ENCODE measurements around the gene CALML5. TPM values are rescaled to one million over a fixed set of nuclear protein-coding genes. Genes with fewer than 3 reads are reported as not detected.

CALML5 gene
- total RNA-seq, 1 experiment from 2014 or later = not detected

DNA sequence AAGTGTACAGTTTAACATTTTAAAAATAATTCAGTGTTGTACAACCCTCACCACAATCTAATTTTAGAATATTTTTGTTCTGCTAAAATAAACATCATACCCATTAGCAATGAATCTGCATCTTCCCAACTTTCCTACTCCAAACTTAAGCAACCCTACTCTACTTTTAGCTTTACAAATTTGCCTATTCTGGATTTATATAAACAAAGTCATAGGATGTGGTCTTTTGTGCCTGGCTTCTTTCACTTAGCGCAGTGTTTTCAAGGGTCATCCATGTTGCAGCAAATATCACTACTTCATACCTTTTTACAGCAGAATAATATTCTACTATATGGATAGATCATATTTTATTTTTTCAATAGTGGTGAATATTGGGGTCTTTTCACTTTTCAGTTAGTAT lies 44.3 kb upstream of the CALML5 start:
- peaks cover 46% of the 10 kb centered on the region for H3K4me1 ChIP-seq (ENCODE audit: insufficient read depth, low read length)
- H3K9me3 ChIP-seq (ENCODE audit: low read length) = no peaks in the 10 kb centered on the region
- ChIA-PET POLR2A (ENCODE audit: unreplicated experiment) (no interaction called here), CTCF (no interaction called here)
- no peaks in the 10 kb centered on the region for H3K27me3 ChIP-seq (ENCODE audit: low read length)
- DNase-seq = no peak
- intact Hi-C loops (cut with micrococcal nuclease) = no loop called here
- BruUV-seq (replicated peaks) = no TSS peak
- H3K4me3 ChIP-seq (ENCODE audit: low read length) = no peak overlapping the region
- no peak overlapping the region for H3K4me2 ChIP-seq (ENCODE audit: low read length)
- H3K9ac ChIP-seq (ENCODE audit: low read length) = no peak overlapping the region
- H3K9me2 ChIP-seq (replicated peaks; ENCODE audit: low read length) = no peaks in the 10 kb centered on the region
- H2AFZ ChIP-seq (ENCODE audit: low read length) = no peak overlapping the region
- no peak overlapping the region for H3K27ac ChIP-seq (ENCODE audit: low read length)
- H3K79me2 ChIP-seq (ENCODE audit: low read length) = no peaks in the 10 kb centered on the region
- peaks cover 3% of the 10 kb centered on the region; the same call in 1 of the 2 replicates for H3K36me3 ChIP-seq (ENCODE audit: low read depth, low read length)
- H3F3A ChIP-seq (ENCODE audit: low read length, unreplicated experiment) = peaks cover 6% of the 10 kb centered on the region
- TF ChIP-seq, protein P1, sequence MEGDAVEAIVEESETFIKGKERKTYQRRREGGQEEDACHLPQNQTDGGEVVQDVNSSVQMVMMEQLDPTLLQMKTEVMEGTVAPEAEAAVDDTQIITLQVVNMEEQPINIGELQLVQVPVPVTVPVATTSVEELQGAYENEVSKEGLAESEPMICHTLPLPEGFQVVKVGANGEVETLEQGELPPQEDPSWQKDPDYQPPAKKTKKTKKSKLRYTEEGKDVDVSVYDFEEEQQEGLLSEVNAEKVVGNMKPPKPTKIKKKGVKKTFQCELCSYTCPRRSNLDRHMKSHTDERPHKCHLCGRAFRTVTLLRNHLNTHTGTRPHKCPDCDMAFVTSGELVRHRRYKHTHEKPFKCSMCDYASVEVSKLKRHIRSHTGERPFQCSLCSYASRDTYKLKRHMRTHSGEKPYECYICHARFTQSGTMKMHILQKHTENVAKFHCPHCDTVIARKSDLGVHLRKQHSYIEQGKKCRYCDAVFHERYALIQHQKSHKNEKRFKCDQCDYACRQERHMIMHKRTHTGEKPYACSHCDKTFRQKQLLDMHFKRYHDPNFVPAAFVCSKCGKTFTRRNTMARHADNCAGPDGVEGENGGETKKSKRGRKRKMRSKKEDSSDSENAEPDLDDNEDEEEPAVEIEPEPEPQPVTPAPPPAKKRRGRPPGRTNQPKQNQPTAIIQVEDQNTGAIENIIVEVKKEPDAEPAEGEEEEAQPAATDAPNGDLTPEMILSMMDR (conservative IDR thresholded peaks at IDR 0.05; ENCODE audit: low read depth, low read length) = no peak
- TF ChIP-seq EZH2phosphoT487 (IDR thresholded peaks at IDR 0.05; ENCODE audit: borderline replicate concordance, low read length) = no peak
- TF ChIP-seq EZH2 (IDR thresholded peaks at IDR 0.05; ENCODE audit: low read length, unreplicated experiment) = no peak
- H4K20me1 ChIP-seq (ENCODE audit: low read length) = no peaks in the 10 kb centered on the region
- no peak for ATAC-seq

DNA sequence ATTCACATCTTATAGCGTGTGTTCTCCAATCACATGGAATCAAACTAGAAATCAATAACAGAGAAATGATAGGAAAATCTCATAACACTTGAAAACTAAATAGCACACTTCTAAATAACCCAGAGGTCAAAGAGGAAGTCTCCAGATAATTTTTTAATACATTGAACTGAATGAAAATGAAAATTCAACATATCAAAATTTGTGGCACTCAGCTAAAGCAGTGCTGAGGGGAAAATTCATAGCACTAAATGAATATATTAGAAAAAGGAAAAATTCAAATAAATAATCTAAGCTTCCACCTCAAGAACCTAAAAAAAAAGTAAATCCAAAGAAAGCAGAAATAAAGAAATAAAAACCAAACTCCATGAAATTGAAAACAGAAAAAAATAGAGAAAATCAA lies 42.7 kb upstream of the CALML5 start:
- no TSS peak for BruUV-seq (replicated peaks)
- no peaks in the 10 kb centered on the region for H4K20me1 ChIP-seq (ENCODE audit: low read length)
- ATAC-seq (no peak), DNase-seq (no peak)
- intact Hi-C loops (cut with micrococcal nuclease) = no loop called here
- H3F3A ChIP-seq (ENCODE audit: low read length, unreplicated experiment) = no peaks in the 10 kb centered on the region
- H3K4me1 ChIP-seq (ENCODE audit: insufficient read depth, low read length) = peaks cover 34% of the 10 kb centered on the region
- H3K27me3 ChIP-seq (ENCODE audit: low read length) = no peaks in the 10 kb centered on the region
- H3K9ac ChIP-seq (ENCODE audit: low read length) = no peak overlapping the region
- no peak overlapping the region for H3K4me3 ChIP-seq (ENCODE audit: low read length)
- no peak overlapping the region for H3K4me2 ChIP-seq (ENCODE audit: low read length)
- no peaks in the 10 kb centered on the region for H3K9me3 ChIP-seq (ENCODE audit: low read length)
- H3K27ac ChIP-seq (ENCODE audit: low read length) = no peak overlapping the region
- H3K9me2 ChIP-seq (replicated peaks; ENCODE audit: low read length) = no peaks in the 10 kb centered on the region
- no peak overlapping the region for H2AFZ ChIP-seq (ENCODE audit: low read length)
- ChIA-PET POLR2A (ENCODE audit: unreplicated experiment) (no interaction called here), CTCF (no interaction called here)
- peaks cover 3% of the 10 kb centered on the region; the same call in 1 of the 2 replicates for H3K36me3 ChIP-seq (ENCODE audit: low read depth, low read length)
- TF ChIP-seq, protein P1 (conservative IDR thresholded peaks at IDR 0.05; ENCODE audit: low read depth, low read length) = no peak
- no peak for TF ChIP-seq EZH2phosphoT487 (IDR thresholded peaks at IDR 0.05; ENCODE audit: borderline replicate concordance, low read length)
- no peaks in the 10 kb centered on the region for H3K79me2 ChIP-seq (ENCODE audit: low read length)

DNA sequence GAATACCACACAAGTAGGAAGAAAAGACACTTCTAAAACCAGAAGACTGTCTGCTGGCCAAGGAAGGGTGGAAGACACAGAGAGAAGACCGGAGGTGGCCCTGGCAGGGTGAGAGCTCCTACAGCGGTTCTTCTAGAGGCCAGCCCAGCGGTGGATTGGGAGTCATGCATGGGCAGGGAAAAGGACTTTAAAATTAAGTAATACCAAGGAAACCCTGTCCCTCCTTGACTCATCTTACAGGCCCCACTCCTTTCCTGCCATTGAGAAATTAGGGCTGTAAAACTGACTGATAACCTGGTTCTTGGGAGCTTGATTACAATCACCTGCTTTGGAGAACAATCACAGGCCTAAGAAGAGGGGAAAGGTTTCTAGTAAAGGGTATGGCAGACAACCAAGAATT lies 41.5 kb upstream of the CALML5 start:
- Histone ChIP-seq H3K9ac (ENCODE audit: low read length) (no peak overlapping the region), H3K4me3 (ENCODE audit: low read length) (no peak overlapping the region), H3F3A (ENCODE audit: low read length, unreplicated experiment) (no peaks in the 10 kb centered on the region), H4K20me1 (ENCODE audit: low read length) (no peaks in the 10 kb centered on the region), H3K9me3 (ENCODE audit: low read length) (no peaks in the 10 kb centered on the region), H3K27ac (ENCODE audit: low read length) (no peak overlapping the region), H3K79me2 (ENCODE audit: low read length) (no peaks in the 10 kb centered on the region), H3K4me2 (ENCODE audit: low read length) (no peak overlapping the region), H3K36me3 (ENCODE audit: low read depth, low read length) (peaks cover 3% of the 10 kb centered on the region; the same call in 1 of the 2 replicates), H3K4me1 (ENCODE audit: insufficient read depth, low read length) (peaks cover 23% of the 10 kb centered on the region), H3K27me3 (ENCODE audit: low read length) (no peaks in the 10 kb centered on the region), H3K9me2 (replicated peaks; ENCODE audit: low read length) (no peaks in the 10 kb centered on the region), H2AFZ (ENCODE audit: low read length) (no peak overlapping the region)
- ChIA-PET POLR2A (ENCODE audit: unreplicated experiment) (no interaction called here), CTCF (no interaction called here)
- BruUV-seq (replicated peaks) = no TSS peak
- intact Hi-C loops (cut with micrococcal nuclease) = no loop called here
- TF ChIP-seq EZH2 (IDR thresholded peaks at IDR 0.05; ENCODE audit: low read length, unreplicated experiment) (no peak), EZH2phosphoT487 (IDR thresholded peaks at IDR 0.05; ENCODE audit: borderline replicate concordance, low read length) (no peak)
- TF ChIP-seq, protein P1 (conservative IDR thresholded peaks at IDR 0.05; ENCODE audit: low read depth, low read length) = no peak
- ATAC-seq (no peak), DNase-seq (no peak)
